Urinary bladder (tissue), 4 donors: ENCODE data around the gene SRP54. TPM values are rescaled to one million over a fixed set of nuclear protein-coding genes. Genes with fewer than 3 reads are reported as not detected.
A peak's percentile ranks its signal among the peaks of the same experiment; 100 is the strongest.

Experiments used
- DNase-seq: peaks from one replicate; pipeline ENCODE4 v3.0.0-alpha.2; 2015; ENCODE audit errors: extremely low spot score
- H3K27ac ChIP-seq: one replicate; pipeline ENCODE4 v1.5.1; 2013; ENCODE audit warnings: low read depth, mild to moderate bottlenecking, moderate library complexity
- H3K36me3 ChIP-seq: one replicate; pipeline ENCODE4 v1.6.1; 2013; ENCODE audit warnings: mild to moderate bottlenecking, moderate library complexity; ENCODE audit not compliant: insufficient read depth
- H3K4me1 ChIP-seq: one replicate; pipeline ENCODE4 v1.6.1; 2013; ENCODE audit warnings: mild to moderate bottlenecking, moderate library complexity; ENCODE audit not compliant: insufficient read depth
- H3K4me3 ChIP-seq: one replicate; pipeline ENCODE4 v1.5.1; 2013; ENCODE audit warnings: low read depth, low read length
- WGBS: extraction: QIAGEN DNeasy Blood & Tissue Kit; methylation state at CpG from one replicate; pipeline ENCODE4 v1.1.7; 2013; 5-methylcytosine and 5-hydroxymethylcytosine counted together
- polyA plus RNA-seq: library from polyadenylated mRNA; stranded (reverse); fragments of 200-250 nt; gene quantifications from one replicate; pipeline ENCODE4 v1.2.3, GENCODE V29; 2013
- total RNA-seq: library from RNA; depleted of rRNA; stranded (reverse); fragments of >200 nt; gene quantifications from one replicate; pipeline ENCODE4 v1.2.3, GENCODE V29; 2014
- donor health status: healthy with polysubstance abuse.
- donor health status: healthy.

Gene SRP54
- total and polyA plus RNA-seq, 2 donors, result 34.3 to 111 TPM

DNA sequence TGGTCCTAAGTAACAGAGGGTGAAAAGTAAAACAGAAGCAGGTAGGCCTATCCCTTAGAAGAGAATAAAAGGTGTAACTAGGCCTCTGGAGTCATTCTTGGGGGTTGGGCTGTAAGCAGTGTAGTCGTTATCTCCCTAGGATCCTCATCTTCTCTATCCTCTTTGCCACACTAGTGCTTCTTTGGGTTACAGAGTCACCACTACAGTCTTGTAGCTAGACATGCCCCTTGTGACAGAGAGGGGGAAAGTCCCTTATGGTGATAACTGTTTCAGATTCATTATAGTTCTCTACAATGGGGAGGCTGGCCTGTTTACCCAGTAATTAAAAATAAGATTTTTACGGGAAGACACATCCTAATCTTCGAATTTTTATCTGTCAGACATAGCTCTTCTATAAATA lies 16.4 kb upstream of the SRP54 start:
- WGBS, result 73% methylated on average over 3 of the region's 3 CpGs
- H3K4me1 ChIP-seq, result no peaks in the 10 kb centered on the region
- DNase-seq, result no peak
- H3K4me3 ChIP-seq, result no peak overlapping the region
- no peak overlapping the region for H3K27ac ChIP-seq
- peaks cover 2% of the 10 kb centered on the region for H3K36me3 ChIP-seq

DNA sequence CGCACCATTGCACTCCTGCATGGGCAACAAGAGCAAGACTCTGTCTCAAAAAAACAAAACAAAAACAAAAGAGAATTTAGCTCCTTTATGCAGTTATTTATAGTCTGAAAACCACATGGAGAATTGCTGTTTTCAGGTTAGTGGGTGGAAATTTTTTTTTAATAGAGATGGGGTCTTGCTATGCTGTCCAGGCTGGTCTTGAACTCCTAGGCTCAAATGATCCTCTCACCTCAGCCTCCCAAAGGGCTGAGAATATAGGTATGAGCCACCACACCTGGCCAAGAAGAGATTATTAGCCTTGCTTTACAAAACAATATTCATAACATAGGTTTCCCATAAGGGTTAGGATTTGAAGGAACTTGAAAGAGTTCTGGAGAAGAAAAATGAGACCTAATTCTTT lies 12.1 kb upstream of the SRP54 start:
- Histone ChIP-seq H3K36me3 (no peaks in the 10 kb centered on the region), H3K27ac (no peak overlapping the region), H3K4me1 (no peaks in the 10 kb centered on the region), H3K4me3 (no peak overlapping the region)
- no peak for DNase-seq
- 100% methylated on average over 1 of the region's 1 CpG for WGBS

DNA sequence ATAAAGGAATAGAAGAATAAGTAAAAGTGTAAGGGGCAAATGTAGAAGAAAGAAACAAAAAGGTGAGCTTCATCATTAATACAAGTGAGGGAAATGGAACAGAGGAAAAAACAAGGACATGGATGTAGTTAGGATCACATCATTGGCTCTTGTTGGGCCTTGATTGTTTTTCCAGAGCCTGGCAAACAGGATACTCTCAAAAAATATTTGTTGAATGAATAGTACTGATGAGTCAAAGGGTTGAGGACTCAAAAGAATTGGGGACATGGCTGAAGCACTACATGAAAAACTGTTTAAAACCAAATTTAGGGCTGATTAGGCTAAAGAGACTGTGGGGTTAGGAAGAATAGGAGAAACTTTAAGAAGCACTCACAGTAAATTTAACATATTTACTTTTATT lies 11.4 kb upstream of the SRP54 start:
- DNase-seq, result no peak
- Histone ChIP-seq H3K4me1 (no peaks in the 10 kb centered on the region), H3K27ac (no peak overlapping the region), H3K4me3 (no peak overlapping the region), H3K36me3 (no peaks in the 10 kb centered on the region)

DNA sequence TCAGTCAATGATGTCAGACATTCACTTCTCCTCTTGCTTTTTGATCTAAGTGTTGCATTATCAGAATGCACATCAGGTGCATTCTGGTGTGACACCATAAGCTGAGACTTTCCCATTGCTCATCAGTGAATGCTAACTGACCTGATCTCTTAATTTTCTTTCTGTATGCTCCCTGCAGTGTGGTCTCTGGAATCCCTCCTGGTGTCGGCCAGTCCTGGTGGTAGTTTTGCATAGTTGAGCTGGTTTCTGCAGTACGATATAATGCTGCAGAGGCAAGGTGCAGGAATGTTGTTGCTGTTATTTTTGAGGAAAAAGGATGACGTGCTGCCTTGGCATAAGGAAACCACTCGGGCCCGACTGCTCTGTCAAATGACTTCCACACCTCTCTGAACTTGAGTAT lies 11.0 kb upstream of the SRP54 start:
- Histone ChIP-seq H3K4me3 (no peak overlapping the region), H3K36me3 (no peaks in the 10 kb centered on the region), H3K4me1 (no peaks in the 10 kb centered on the region), H3K27ac (no peak overlapping the region)
- WGBS, result 93% methylated on average over 5 of the region's 5 CpGs
- DNase-seq, result no peak

DNA sequence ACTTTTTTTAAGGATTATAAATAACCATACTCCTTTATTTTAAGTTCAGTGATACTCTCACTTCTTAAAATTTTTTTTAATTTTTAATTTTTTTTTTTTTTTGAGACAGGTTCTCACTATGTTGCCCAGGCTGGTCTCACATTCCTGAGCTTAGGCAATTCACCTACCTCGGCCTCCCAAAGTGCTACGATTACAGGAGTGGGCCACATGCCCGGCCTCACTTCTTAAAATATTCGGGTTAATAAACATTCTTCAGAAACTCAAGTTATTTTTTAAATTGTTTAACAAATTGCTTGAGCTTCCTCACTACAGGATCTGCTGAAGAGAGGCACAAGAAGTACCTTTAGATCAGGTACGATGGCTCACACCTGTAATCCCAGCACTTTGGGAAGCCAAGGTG lies 4.3 kb upstream of the SRP54 start:
- 95% methylated on average over 5 of the region's 5 CpGs for WGBS
- Histone ChIP-seq H3K4me1 (no peaks in the 10 kb centered on the region), H3K27ac (no peak overlapping the region), H3K36me3 (no peaks in the 10 kb centered on the region), H3K4me3 (no peak overlapping the region)
- no peak for DNase-seq

DNA sequence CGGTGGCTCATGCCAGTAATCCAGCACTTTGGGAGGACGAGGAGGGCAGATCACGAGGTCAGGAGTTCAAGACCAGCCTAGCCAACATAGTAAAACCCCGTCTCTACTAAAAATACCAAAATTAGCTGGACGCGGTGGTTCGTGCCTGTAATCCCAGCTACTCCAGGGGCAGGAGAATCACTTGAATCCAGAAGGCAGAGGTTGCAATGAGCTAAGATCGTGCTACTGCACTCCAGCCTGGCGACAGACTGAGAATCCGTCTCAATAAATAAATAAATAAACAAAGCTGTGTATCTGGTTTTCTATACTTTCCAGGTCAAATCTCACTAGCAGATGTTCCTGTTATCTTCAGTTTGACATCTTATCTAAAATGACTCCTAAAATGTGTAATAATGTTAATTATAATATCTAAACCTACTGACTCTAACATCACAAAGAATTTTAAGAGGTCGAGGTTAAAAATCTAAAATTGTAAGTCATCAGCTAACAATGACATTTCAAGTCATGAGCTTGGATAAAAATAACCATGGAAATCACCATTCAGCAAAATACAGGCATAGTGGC lies 2.4 kb upstream of the SRP54 start:
- no peaks in the 10 kb centered on the region for H3K4me1 ChIP-seq

DNA sequence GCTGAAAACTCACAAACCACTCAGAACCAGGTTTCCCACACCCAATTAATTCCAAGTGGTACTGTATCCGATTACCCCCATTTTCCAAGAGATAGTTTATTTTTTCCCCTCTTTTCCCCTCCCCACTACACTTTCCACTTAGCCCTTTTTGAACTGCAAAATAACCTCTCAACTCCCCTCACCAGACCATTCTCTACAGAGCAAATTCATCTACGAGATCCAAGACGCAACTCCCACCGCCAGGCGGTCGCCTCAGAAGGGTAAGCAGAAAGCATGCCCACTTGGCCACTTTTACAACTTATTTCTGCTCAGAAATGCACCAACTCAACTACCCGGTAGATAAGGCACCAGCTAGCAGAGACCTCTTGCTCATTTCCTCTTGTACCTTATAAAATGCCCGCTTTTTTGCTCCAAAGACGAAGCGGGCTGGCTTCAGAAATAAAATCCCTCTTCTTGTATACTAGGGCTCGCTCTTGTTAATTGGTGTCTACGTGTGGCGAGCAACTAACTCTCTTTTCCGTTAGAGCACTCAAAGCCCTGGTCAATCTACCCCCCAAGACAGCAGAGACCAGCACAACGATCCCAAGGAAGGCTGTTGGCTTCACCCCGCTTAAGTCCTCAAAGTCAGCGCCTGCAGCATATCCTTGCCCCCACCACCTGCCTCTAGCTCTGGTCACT lies 910 bp upstream of the SRP54 start:
- H3K27ac ChIP-seq, result peak overlapping the region; percentile 96
- WGBS, result under 1% methylated on average over 17 of the region's 17 CpGs
- no peaks in the 10 kb centered on the region for H3K36me3 ChIP-seq
- H3K4me1 ChIP-seq, result no peaks in the 10 kb centered on the region
- peak; percentile 2 for DNase-seq
- peak overlapping the region; percentile 83 for H3K4me3 ChIP-seq

More for the DNA sequence above, 2.4 kb upstream of the SRP54 start:
- Histone ChIP-seq H3K27ac (no peak overlapping the region), H3K4me3 (no peak overlapping the region), H3K36me3 (no peaks in the 10 kb centered on the region)
- DNase-seq, result no peak
- WGBS, result 88% methylated on average over 11 of the region's 11 CpGs

DNA sequence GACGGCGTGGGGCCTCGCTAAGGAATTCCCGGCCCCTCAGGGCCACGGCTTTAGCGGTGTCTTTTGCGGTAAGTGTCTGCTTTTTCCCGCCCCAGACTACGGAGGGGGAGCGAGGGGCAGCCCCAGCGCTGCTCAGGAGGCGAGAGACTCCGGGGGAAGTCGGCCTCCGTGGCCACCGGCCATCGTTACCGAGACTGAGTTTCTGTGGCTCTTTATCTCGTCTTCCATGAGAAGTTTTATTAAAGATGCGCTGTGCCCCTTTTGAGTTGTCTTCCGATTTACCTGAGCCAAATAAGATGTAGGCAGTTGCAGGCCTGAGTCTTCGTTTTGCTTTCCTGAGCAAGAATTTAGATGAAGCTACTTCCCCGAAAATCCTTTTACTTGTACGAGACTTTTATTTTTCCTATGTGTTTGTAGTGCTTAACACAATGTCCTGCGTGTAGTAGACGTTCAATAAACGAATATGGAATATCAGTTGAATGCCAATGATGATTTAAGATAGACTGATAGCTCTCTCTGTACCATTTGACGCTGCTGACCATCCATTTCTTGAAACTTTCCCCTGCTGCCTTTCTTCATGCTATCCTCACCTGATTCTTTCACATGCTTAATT lies 462 bp downstream of the SRP54 start:
- no peak for DNase-seq
- Histone ChIP-seq H3K27ac (peak overlapping the region; percentile 96), H3K4me3 (peak overlapping the region; percentile 83), H3K4me1 (no peaks in the 10 kb centered on the region), H3K36me3 (no peaks in the 10 kb centered on the region)
- WGBS, result under 1% methylated on average over 28 of the region's 28 CpGs

DNA sequence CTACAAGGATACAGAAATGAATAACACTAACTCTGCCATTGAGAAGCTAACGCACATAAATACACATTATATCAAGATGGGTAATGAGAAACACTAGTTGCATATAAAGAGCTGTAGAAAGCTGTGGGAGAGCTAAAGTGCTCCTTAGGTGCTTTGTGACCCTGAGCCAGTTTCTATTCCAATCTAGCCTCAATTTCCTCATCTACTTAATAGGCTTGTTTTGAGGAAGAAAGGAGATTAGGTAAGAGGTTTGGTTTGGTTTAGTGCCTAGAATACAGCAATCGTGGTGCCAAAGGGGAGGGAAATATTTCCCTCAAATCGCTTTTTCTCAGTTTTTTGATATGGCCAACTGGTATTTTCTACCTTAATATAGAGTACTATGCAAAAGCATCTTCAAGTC lies 994 bp downstream of the SRP54 start:
- Histone ChIP-seq H3K4me1 (no peaks in the 10 kb centered on the region), H3K36me3 (no peaks in the 10 kb centered on the region), H3K27ac (no peak overlapping the region), H3K4me3 (peak overlapping the region; percentile 83)
- no peak for DNase-seq
- WGBS, result 41% methylated on average over 3 of the region's 3 CpGs

DNA sequence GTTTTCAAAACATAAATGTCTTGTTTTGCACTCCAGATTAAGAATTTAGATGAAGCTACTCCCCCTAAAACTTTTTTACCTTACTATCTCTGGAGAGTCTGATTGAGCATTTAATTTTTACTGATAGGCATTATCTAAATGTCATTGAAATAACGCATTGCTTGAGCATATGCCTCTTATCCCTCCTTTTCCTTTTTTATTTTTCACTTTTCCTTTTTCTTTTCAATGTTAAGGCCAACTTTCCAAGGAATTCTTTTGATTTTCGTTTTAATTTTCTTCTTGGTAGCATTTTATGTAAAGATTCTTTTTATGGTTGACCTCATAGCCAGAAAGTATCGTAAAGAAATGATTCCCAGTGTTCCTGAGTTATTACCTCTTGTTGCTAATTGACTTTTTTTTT lies 2.9 kb downstream of the SRP54 start:
- no peaks in the 10 kb centered on the region for H3K4me1 ChIP-seq
- no peak overlapping the region for H3K27ac ChIP-seq
- no peak for DNase-seq
- WGBS, result 93% methylated on average over 3 of the region's 3 CpGs
- no peak overlapping the region for H3K4me3 ChIP-seq
- H3K36me3 ChIP-seq, result no peaks in the 10 kb centered on the region

DNA sequence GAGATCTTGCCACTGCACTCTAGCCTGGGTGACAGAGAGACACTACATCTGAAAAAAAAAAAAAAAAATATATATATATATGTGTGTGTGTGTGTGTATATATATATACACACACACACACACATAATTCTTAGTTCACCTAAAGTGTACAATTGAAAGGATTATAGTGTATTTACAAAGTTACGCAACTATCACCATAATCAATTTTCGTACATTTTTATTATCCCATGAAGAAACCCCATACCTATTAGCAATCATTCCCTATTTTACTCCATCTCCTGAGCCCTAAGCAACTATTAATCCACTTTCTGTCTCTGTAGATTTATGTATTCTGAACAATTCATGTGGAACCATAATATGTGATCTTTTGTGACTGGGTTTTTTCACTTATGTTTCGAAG lies 4.4 kb downstream of the SRP54 start:
- WGBS, result 90% methylated on average over 3 of the region's 3 CpGs
- Histone ChIP-seq H3K4me3 (no peak overlapping the region), H3K27ac (no peak overlapping the region), H3K36me3 (no peaks in the 10 kb centered on the region), H3K4me1 (no peaks in the 10 kb centered on the region)
- DNase-seq, result no peak

DNA sequence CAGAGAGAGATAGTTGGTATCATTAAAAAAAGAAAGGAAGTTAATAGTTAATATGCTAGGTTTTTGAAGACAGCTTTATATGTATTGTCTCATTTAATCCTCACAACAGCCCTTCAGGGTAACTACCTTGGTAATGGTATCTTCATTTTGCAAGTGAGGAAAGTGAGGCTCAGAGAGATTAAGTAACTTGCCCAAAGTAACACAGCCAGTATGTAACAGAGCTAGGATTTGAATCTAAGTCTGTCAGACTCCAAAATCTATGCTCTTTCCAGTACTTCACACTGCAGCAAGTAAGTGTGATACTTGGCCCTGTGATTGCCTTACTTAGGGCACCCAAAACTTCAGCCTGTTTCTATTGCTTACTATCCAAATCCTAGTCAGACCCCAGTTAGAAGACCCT lies 7.0 kb downstream of the SRP54 start:
- DNase-seq, result no peak
- Histone ChIP-seq H3K4me1 (no peaks in the 10 kb centered on the region), H3K4me3 (no peak overlapping the region), H3K36me3 (no peaks in the 10 kb centered on the region), H3K27ac (no peak overlapping the region)

DNA sequence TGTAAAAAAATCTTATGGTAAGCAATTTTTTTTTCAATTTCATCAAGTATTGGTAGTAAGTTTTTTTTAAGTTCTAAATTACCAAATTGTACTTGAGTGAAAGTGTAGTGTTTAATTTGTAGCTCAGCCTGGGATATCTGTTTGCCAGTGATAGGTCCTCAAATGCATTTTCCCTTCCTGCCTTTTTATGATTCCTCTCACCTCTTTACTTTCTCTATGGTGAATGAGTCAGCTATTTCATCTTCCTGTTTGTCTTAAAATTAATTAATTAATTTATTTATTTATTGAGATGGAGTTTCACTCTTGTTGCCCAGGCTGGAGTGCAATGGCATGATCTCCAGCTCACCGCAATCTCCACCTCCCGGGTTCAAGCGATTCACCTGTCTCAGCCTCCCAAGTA lies 10.6 kb downstream of the SRP54 start:
- no peak overlapping the region for H3K27ac ChIP-seq
- H3K4me1 ChIP-seq, result no peaks in the 10 kb centered on the region
- DNase-seq, result no peak
- over 99% methylated on average over 3 of the region's 3 CpGs for WGBS
- H3K36me3 ChIP-seq, result no peaks in the 10 kb centered on the region
- H3K4me3 ChIP-seq, result no peak overlapping the region

DNA sequence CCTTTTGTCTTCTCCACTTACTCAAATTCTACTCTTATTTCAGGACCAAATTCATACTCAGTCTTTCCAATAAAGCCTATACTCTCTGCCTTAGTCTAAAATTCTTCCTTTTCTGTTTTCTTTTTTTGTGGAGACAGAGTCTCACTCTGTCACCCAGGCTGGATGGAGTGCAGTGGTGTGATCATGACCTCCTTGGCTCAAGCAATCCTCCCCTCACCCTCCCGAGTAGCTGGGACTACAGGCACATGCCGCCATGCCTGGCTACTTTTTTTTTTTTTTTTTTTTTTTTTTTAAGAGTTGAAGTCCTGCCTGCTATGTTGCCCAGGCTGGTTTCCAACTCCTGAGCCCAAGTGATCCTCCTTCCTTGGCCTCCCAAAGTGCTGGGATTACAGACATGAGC lies 11.9 kb downstream of the SRP54 start:
- Histone ChIP-seq H3K4me3 (no peak overlapping the region), H3K27ac (no peak overlapping the region), H3K36me3 (no peaks in the 10 kb centered on the region), H3K4me1 (no peaks in the 10 kb centered on the region)
- whole genome bisulfite sequencing, result 57% methylated on average over 2 of the region's 2 CpGs
- DNase-seq, result no peak
